CD14-positive monocyte (primary cell): ENCODE results near the gene FOXO1. TPM values are rescaled to one million over a fixed set of nuclear protein-coding genes. Genes with fewer than 3 reads are reported as not detected.
A peak's percentile ranks its signal among the peaks of the same experiment; 100 is the strongest.

Experiments
- DNase-seq, 3 donors: peaks; one replicate each; pipeline ENCODE4 v3.0.0-alpha.2; 2011 to 2022
- H2AFZ ChIP-seq: 2 replicates; pipeline ENCODE4 v1.6.0; 2012; ENCODE audit warnings: mild to moderate bottlenecking, low read depth, low read length, inconsistent platforms; ENCODE audit not compliant: insufficient read depth, poor library complexity, severe bottlenecking
- H3K27ac ChIP-seq, 2 donors: 1 replicate in 1 of 2; 2 replicates in 1 of 2; pipeline ENCODE4 v1.5.1; 2012 to 2013; ENCODE audit warnings: low read length in 2 of 2, control low read depth in 1 of 2, inconsistent platforms in 1 of 2, low read depth in 1 of 2, mild to moderate bottlenecking in 1 of 2
- H3K27me3 ChIP-seq, 2 donors: one replicate each; pipeline versions ENCODE4 v1.6.0 to v1.6.1; 2011 to 2013; ENCODE audit warnings: low read length in 2 of 2; ENCODE audit not compliant: control insufficient read depth in 2 of 2, insufficient read depth in 2 of 2
- H3K36me3 ChIP-seq, 2 donors: replicated peaks in 1 of 2; 1 replicate in 1 of 2; 2 replicates in 1 of 2; pipeline versions ENCODE4 v1.5.1 to v1.6.1; 2012 to 2013; ENCODE audit warnings: low read length in 2 of 2, control low read depth in 1 of 2, inconsistent platforms in 1 of 2, mild to moderate bottlenecking in 1 of 2; ENCODE audit not compliant: insufficient read depth in 2 of 2, control insufficient read depth in 1 of 2
- H3K4me1 ChIP-seq, 2 donors: 1 replicate in 1 of 2; 2 replicates in 1 of 2; pipeline versions ENCODE4 v1.5.1 to v1.6.1; 2012 to 2013; ENCODE audit warnings: low read length in 2 of 2, control low read depth in 1 of 2, inconsistent platforms in 1 of 2, mild to moderate bottlenecking in 1 of 2, moderate library complexity in 1 of 2; ENCODE audit not compliant: insufficient read depth in 2 of 2, control insufficient read depth in 1 of 2
- H3K4me2 ChIP-seq: replicated peaks from 2 replicates; pipeline ENCODE3; 2012; ENCODE audit warnings: low read length, moderate library complexity, mild to moderate bottlenecking; ENCODE audit not compliant: poor library complexity, severe bottlenecking; ENCODE audit errors: extremely low read depth
- H3K4me3 ChIP-seq, 3 experiments: fragments of 200-600 bp in 1 of 3; sonication (generic) in 1 of 3; replicated peaks in 1 of 3; 1 replicate in 2 of 3; 2 replicates in 1 of 3; pipeline ENCODE4 v1.5.1; 2011 to 2013; ENCODE audit warnings: low read length in 3 of 3, mild to moderate bottlenecking in 3 of 3, control low read depth in 2 of 3, low read depth in 2 of 3, inconsistent platforms in 1 of 3, moderate library complexity in 1 of 3
- H3K79me2 ChIP-seq: 2 replicates; pipeline ENCODE4 v1.6.0; 2012; ENCODE audit warnings: mild to moderate bottlenecking, control low read depth, inconsistent platforms, low read length, moderate library complexity; ENCODE audit not compliant: insufficient read depth
- H3K9ac ChIP-seq: 2 replicates; pipeline ENCODE4 v1.6.0; 2017; ENCODE audit warnings: low read length, mild to moderate bottlenecking; ENCODE audit not compliant: insufficient read depth, poor library complexity, severe bottlenecking
- H3K9me3 ChIP-seq, 2 donors: replicated peaks in 1 of 2; 1 replicate in 1 of 2; 2 replicates in 1 of 2; pipeline versions ENCODE4 v1.5.1 to v1.6.1; 2012 to 2013; ENCODE audit warnings: low read length in 2 of 2, control low read depth in 1 of 2; ENCODE audit not compliant: control insufficient read depth in 1 of 2, insufficient read depth in 1 of 2
- H4K20me1 ChIP-seq: 2 replicates; pipeline ENCODE4 v1.6.0; 2012; ENCODE audit warnings: mild to moderate bottlenecking, low read length, control low read depth, moderate library complexity; ENCODE audit not compliant: insufficient read depth
- H3K27ac Mint-ChIP-seq, 7 donors: one replicate each; pipeline ENCODE4 v1.8.0; 2020; ENCODE audit warnings: mild to moderate bottlenecking in 7 of 7, mixed read lengths in 7 of 7, moderate library complexity in 6 of 7, inconsistent platforms in 2 of 7
- H3K27me3 Mint-ChIP-seq, 3 donors: one replicate each; pipeline ENCODE4 v1.8.0; 2021 to 2022; ENCODE audit warnings: low read depth in 3 of 3, mild to moderate bottlenecking in 3 of 3, mixed read lengths in 3 of 3, moderate library complexity in 3 of 3, inconsistent platforms in 1 of 3
- H3K36me3 Mint-ChIP-seq, 2 donors: one replicate each; pipeline ENCODE4 v1.8.0; 2020; ENCODE audit warnings: mixed read lengths in 2 of 2, inconsistent platforms in 1 of 2, mild to moderate bottlenecking in 1 of 2
- H3K4me1 Mint-ChIP-seq: one replicate; pipeline ENCODE4 v1.8.0; 2020; ENCODE audit warnings: mild to moderate bottlenecking, mixed read lengths
- H3K4me3 Mint-ChIP-seq, 2 donors: one replicate each; pipeline ENCODE4 v1.8.0; 2020; ENCODE audit warnings: mild to moderate bottlenecking in 2 of 2, mixed read lengths in 2 of 2, moderate library complexity in 1 of 2
- H3K9me3 Mint-ChIP-seq, 7 donors: one replicate each; pipeline ENCODE4 v1.8.0; 2020 to 2022; ENCODE audit warnings: mixed read lengths in 7 of 7, mild to moderate bottlenecking in 6 of 7, moderate library complexity in 6 of 7, inconsistent platforms in 2 of 7
- WGBS: methylation state at CpG from one replicate; pipeline ENCODE4 v1.1.5; 2013; ENCODE audit warnings: missing lambda C conversion rate; ENCODE audit not compliant: insufficient coverage; 5-methylcytosine and 5-hydroxymethylcytosine counted together
- intact Hi-C, 2 donors: fragments of 100-400 bp; cut with micrococcal nuclease; formaldehyde crosslinking; loops; one replicate each; pipeline versions ENCODE4 v1.15.0 to v1.15.1; 2023
- polyA plus RNA-seq, 3 donors: library from polyadenylated mRNA; depleted of rRNA in 1 of 3; unstranded in 2 of 3; stranded (reverse) in 1 of 3; fragments of 300-500 nt in 2 of 3; fragments of >200 nt in 1 of 3; fragmentation: Illumina TruSeq in 2 of 3; gene quantifications; 1 replicate in 2 of 3; 2 replicates in 1 of 3; pipeline ENCODE4 v1.2.3, GENCODE V29; 2012 to 2021
- TF ChIP-seq, protein P1 (sequence below): fragments of 200-600 bp; IDR thresholded peaks from one replicate; pipeline ENCODE4 v1.8.0; 2022; ENCODE audit warnings: antibody characterized with exemption, mild to moderate bottlenecking

Gene FOXO1
- polyA plus RNA-seq, 3 donors, result 3.1 to 11.3 (median 8.0) TPM

DNA sequence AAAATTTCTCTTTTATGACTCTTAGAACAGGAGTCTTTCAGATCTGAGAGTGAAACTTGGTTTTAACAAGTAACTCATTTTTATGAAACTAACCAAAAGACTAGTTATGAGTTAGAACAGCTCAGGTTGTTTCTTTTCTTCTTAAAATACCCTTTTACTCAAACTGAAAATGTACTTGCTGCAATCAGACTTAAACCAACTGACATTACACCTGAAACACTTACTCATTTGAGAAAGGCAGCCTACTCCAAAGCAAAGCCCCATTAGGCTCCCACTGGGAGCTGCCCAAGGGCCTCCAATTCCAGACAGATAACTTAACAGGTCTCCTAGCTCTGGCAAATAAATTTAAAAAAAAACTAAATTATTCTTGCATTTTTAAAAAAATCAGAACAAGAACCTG, 3.6 kb downstream of the FOXO1 start:
- no peak overlapping the region for H3K4me2 ChIP-seq

DNA sequence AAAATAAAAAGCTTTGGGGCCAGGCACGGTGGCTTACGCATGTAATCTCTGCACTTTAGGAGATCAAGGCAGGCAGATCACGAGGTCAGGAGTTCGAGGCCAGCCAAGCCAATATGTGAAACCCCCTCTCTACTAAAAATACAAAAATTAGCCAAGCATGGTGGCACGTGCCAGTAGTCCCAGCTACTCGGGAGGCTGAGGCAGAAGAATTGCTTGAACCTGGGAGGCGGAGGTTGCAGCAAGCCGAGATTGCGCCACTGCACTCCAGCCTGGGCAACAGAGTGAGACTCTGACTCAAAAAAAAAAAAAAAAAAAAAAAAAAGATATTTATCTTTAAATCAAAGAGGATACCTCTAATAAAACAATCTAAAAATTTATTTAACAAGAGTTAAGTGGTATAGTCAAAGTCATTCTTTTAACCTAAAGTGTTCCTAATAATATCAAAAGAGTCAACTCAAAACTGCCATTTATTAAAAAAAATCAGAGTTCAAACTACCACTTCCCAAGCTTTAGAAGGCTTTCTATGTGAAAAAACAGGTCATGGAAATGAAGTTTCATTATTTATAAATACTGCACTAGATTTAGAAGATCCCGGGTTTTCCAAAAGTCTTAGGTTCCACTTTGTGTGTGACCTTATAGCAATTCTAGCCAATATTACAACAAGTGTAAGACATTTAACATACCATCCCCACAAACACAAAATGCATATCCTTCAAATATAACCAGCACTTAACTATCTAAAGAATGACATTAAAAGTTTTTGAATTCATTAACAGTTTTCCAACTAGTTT, 4.4 kb downstream of the FOXO1 start:
- Histone ChIP-seq H3K9ac (no peak overlapping the region), H3K79me2 (peaks cover 35% of the 10 kb centered on the region)
- 93% methylated on average over 3 of the region's 10 CpGs for WGBS

More for the DNA sequence above, 3.6 kb downstream of the FOXO1 start:
- H3K27me3 ChIP-seq, result peaks cover 11 to 23% of the 10 kb centered on the region in 2 donors
- no peak overlapping the region for H3K4me3 ChIP-seq
- Mint-ChIP-seq H3K4me1 (peaks cover 36% of the 10 kb centered on the region), H3K4me3 (peak overlapping the region; percentile 20 to 46), H3K9me3 (peaks cover 0 to 8% (median 5%) of the 10 kb centered on the region in 7 donors), H3K27me3 (peaks cover 7 to 25% (median 13%) of the 10 kb centered on the region in 3 donors), H3K27ac (no peak overlapping the region), H3K36me3 (peaks cover 8 to 15% of the 10 kb centered on the region in 2 donors)
- peaks cover 30% of the 10 kb centered on the region for H3K79me2 ChIP-seq
- TF ChIP-seq, protein P1, sequence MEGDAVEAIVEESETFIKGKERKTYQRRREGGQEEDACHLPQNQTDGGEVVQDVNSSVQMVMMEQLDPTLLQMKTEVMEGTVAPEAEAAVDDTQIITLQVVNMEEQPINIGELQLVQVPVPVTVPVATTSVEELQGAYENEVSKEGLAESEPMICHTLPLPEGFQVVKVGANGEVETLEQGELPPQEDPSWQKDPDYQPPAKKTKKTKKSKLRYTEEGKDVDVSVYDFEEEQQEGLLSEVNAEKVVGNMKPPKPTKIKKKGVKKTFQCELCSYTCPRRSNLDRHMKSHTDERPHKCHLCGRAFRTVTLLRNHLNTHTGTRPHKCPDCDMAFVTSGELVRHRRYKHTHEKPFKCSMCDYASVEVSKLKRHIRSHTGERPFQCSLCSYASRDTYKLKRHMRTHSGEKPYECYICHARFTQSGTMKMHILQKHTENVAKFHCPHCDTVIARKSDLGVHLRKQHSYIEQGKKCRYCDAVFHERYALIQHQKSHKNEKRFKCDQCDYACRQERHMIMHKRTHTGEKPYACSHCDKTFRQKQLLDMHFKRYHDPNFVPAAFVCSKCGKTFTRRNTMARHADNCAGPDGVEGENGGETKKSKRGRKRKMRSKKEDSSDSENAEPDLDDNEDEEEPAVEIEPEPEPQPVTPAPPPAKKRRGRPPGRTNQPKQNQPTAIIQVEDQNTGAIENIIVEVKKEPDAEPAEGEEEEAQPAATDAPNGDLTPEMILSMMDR, result no peak
- no peak overlapping the region for H3K9ac ChIP-seq
- H3K27ac ChIP-seq, result no peak overlapping the region
- H3K36me3 ChIP-seq, result no peaks in the 10 kb centered on the region
- intact Hi-C loops, result loop anchor here (5.0 to 10.0 kb wide), 4 partner anchors 76 to 258 kb away; partner anchors contain the start of genes MRPS31 (in 1 of the 2) and SLC25A15 (in 1 of the 2)
- no peak for DNase-seq
- H2AFZ ChIP-seq, result no peak overlapping the region
- H4K20me1 ChIP-seq, result peaks cover 69% of the 10 kb centered on the region
- H3K9me3 ChIP-seq, result no peaks in the 10 kb centered on the region
- peaks cover 16 to 28% of the 10 kb centered on the region in 2 donors for H3K4me1 ChIP-seq

More for the DNA sequence above, 4.4 kb downstream of the FOXO1 start:
- Histone ChIP-seq H3K27me3 (peaks cover 11 to 23% of the 10 kb centered on the region in 2 donors), H3K4me3 (no peak overlapping the region), H3K27ac (no peak overlapping the region), H2AFZ (no peak overlapping the region), H3K9me3 (no peaks in the 10 kb centered on the region), H4K20me1 (peaks cover 76% of the 10 kb centered on the region), H3K4me1 (peaks cover 10 to 25% of the 10 kb centered on the region in 2 donors), H3K4me2 (no peak overlapping the region), H3K36me3 (no peaks in the 10 kb centered on the region)
- Mint-ChIP-seq H3K36me3 (peaks cover 8 to 13% of the 10 kb centered on the region in 2 donors), H3K27ac (no peak overlapping the region), H3K27me3 (peaks cover 7 to 19% (median 13%) of the 10 kb centered on the region in 3 donors), H3K9me3 (peaks cover 0 to 8% (median 3%) of the 10 kb centered on the region in 7 donors), H3K4me3 (peak overlapping the region; percentile 7 to 24), H3K4me1 (peaks cover 34% of the 10 kb centered on the region)
- intact Hi-C loops, result loop anchor here (5.0 to 10.0 kb wide), 4 partner anchors 75 to 257 kb away; partner anchors contain the start of genes MRPS31 (in 1 of the 2) and SLC25A15 (in 1 of the 2)
- no peak for DNase-seq
- TF ChIP-seq, protein P1, result no peak
